ENCODE measurements around the gene NECTIN1. TPM values are rescaled to one million over a fixed set of nuclear protein-coding genes. Genes with fewer than 3 reads are reported as not detected.

Gene NECTIN1
- total and polyA plus RNA-seq, 2 donors (not counting 3 experiments of a cell fraction or from before 2014, with no cell fraction given) = 10.8 to 23.6 TPM

DNA sequence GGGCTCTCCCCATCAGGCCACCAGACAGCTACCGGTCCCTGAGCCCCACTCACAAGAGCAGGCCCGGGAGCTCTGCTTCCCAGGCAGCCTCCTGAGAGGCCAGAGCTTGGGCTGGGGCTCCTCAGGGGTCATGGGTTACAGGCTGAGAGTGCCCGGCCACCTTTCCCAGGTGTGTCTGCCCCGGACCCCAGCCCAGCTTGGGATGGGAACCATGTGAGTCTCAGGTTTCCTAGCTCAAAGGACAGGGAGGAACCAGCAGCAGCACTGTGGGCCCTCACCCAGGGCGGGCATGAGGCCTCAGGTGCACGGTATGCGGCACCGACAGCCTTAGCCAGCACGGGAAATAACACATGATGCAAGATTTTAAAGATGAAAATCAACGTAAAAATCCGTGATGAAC is 90.1 kb downstream of the NECTIN1 start:
- Histone ChIP-seq H3K4me2 (ENCODE audit: insufficient read depth, low read length) (no peak overlapping the region), H4K20me1 (replicated peaks; ENCODE audit: control insufficient read depth, extremely low read depth, insufficient read depth, low read length) (no peaks in the 10 kb centered on the region), H2AFZ (ENCODE audit: low read depth, low read length) (no peak overlapping the region), H3K4me3 (replicated peaks in 1 of 3; ENCODE audit: insufficient read depth in 1 of 3, low read depth in 1 of 3, low read length in 3 of 3) (no peak overlapping the region), H3K4me1 (ENCODE audit: control insufficient read depth, extremely low read depth, insufficient read depth, low read length) (no peaks in the 10 kb centered on the region), H3K9ac (replicated peaks; ENCODE audit: extremely low read depth, insufficient read depth, low read length) (no peak overlapping the region), H3K36me3 (ENCODE audit: control insufficient read depth in 2 of 2, extremely low read depth in 1 of 2, insufficient read depth in 2 of 2, low read length in 2 of 2) (no peaks in the 10 kb centered on the region), H3K9me1 (replicated peaks; ENCODE audit: control insufficient read depth, extremely low read depth, insufficient read depth, low read length) (no peaks in the 10 kb centered on the region), H3K79me2 (ENCODE audit: control insufficient read depth, insufficient read depth, low read length) (no peaks in the 10 kb centered on the region), H3K27ac (ENCODE audit: insufficient read depth, low read depth, low read length) (no peak overlapping the region), H3K27me3 (ENCODE audit: control insufficient read depth in 2 of 2, insufficient read depth in 2 of 2, low read length in 2 of 2) (no peaks in the 10 kb centered on the region), H3K9me3 (replicated peaks; ENCODE audit: control insufficient read depth, insufficient read depth, low read length) (no peaks in the 10 kb centered on the region)
- dilution Hi-C loops (cut with MboI; ENCODE audit: extremely low pct_ligation_motif_present, low sequenced_read_pairs) (no loop called here), intact Hi-C loops (cut with micrococcal nuclease) (no loop called here)
- no peak for FAIRE-seq
- DNase-seq (ENCODE audit: low read depth, low spot score) = no peak
- no peak for TF ChIP-seq EZH2 (IDR thresholded peaks at IDR 0.05; ENCODE audit: borderline replicate concordance, low read depth, low read length, severe bottlenecking)
- no peak for TF ChIP-seq POLR2A (IDR thresholded peaks at IDR 0.05; ENCODE audit: low read depth, low read length)
- TF ChIP-seq GATA2 (IDR thresholded peaks at IDR 0.05; ENCODE audit: insufficient read depth, insufficient read length, low read depth, low read length) = no peak
- TF ChIP-seq, protein P1, sequence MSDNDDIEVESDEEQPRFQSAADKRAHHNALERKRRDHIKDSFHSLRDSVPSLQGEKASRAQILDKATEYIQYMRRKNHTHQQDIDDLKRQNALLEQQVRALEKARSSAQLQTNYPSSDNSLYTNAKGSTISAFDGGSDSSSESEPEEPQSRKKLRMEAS (IDR thresholded peaks at IDR 0.05; ENCODE audit: insufficient read depth, insufficient read length) = no peak
- no peak for TF ChIP-seq FOS (IDR thresholded peaks at IDR 0.05; ENCODE audit: borderline replicate concordance, insufficient read depth, low read length)
- no peak for TF ChIP-seq MYC (IDR thresholded peaks at IDR 0.05; ENCODE audit: low read depth, low read length)
- TF ChIP-seq, protein P2, sequence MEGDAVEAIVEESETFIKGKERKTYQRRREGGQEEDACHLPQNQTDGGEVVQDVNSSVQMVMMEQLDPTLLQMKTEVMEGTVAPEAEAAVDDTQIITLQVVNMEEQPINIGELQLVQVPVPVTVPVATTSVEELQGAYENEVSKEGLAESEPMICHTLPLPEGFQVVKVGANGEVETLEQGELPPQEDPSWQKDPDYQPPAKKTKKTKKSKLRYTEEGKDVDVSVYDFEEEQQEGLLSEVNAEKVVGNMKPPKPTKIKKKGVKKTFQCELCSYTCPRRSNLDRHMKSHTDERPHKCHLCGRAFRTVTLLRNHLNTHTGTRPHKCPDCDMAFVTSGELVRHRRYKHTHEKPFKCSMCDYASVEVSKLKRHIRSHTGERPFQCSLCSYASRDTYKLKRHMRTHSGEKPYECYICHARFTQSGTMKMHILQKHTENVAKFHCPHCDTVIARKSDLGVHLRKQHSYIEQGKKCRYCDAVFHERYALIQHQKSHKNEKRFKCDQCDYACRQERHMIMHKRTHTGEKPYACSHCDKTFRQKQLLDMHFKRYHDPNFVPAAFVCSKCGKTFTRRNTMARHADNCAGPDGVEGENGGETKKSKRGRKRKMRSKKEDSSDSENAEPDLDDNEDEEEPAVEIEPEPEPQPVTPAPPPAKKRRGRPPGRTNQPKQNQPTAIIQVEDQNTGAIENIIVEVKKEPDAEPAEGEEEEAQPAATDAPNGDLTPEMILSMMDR (IDR thresholded peaks at IDR 0.05; ENCODE audit: extremely low read depth in 1 of 2, insufficient read depth in 1 of 2, low read depth in 1 of 2, low read length in 2 of 2) = no peak
- TF ChIP-seq POLR2AphosphoS5 (IDR thresholded peaks at IDR 0.05; ENCODE audit: insufficient read depth, low read depth, low read length) = no peak
- no peak for TF ChIP-seq JUN (IDR thresholded peaks at IDR 0.05; ENCODE audit: borderline replicate concordance, insufficient read depth, insufficient read length, low read depth)
- CTCF ChIA-PET = interaction anchor here (1.2 to 3.9 kb wide), 3 partner anchors 14 to 470 kb away, joined by 3 to 22 read pairs (median 6); no protein-coding TSS in a partner anchor
- POLR2A ChIA-PET = no interaction called here
- BruUV-seq (replicated peaks) = no TSS peak

Measured in endothelial cell of umbilical vein (primary cell).